Spleen (tissue), 13 donors: ENCODE data around the gene MTMR6. TPM values are rescaled to one million over a fixed set of nuclear protein-coding genes. Genes with fewer than 3 reads are reported as not detected.

Experiments used
- DNase-seq: peaks from one replicate; pipeline ENCODE4 v3.0.0-alpha.2; 2020
- H3K27ac ChIP-seq, 8 donors: fragments of 200-600 bp; sonication (generic) in 7 of 8; 1 replicate in 4 of 8; 2 replicates in 4 of 8; pipeline versions ENCODE4 v1.5.0 to v1.8.0; 2016 to 2021; ENCODE audit warnings: inconsistent platforms in 4 of 8, mild to moderate bottlenecking in 4 of 8, moderate library complexity in 1 of 8
- H3K27me3 ChIP-seq, 7 donors: fragments of 200-600 bp; sonication (generic) in 6 of 7; replicated peaks in 1 of 7; 1 replicate in 4 of 7; 2 replicates in 3 of 7; pipeline versions ENCODE4 v1.5.0 to v1.8.0; 2016 to 2021; ENCODE audit warnings: inconsistent platforms in 3 of 7, mild to moderate bottlenecking in 1 of 7
- H3K36me3 ChIP-seq, 6 donors: fragments of 200-600 bp; sonication (generic) in 5 of 6; 1 replicate in 4 of 6; 2 replicates in 2 of 6; pipeline versions ENCODE4 v1.5.0 to v1.8.0; 2016 to 2021; ENCODE audit warnings: inconsistent platforms in 2 of 6
- H3K4me1 ChIP-seq, 6 donors: fragments of 200-600 bp; sonication (generic) in 5 of 6; 1 replicate in 3 of 6; 2 replicates in 3 of 6; pipeline versions ENCODE4 v1.5.0 to v1.8.0; 2016 to 2021; ENCODE audit warnings: inconsistent platforms in 3 of 6
- H3K4me3 ChIP-seq, 8 donors: fragments of 200-600 bp; sonication (generic) in 7 of 8; 1 replicate in 4 of 8; 2 replicates in 4 of 8; pipeline versions ENCODE4 v1.5.0 to v1.8.0; 2016 to 2021; ENCODE audit warnings: inconsistent platforms in 4 of 8, mild to moderate bottlenecking in 4 of 8, moderate library complexity in 2 of 8
- H3K9me3 ChIP-seq, 8 donors: fragments of 200-600 bp; sonication (generic) in 7 of 8; 1 replicate in 4 of 8; 2 replicates in 4 of 8; pipeline versions ENCODE4 v1.5.0 to v1.8.0; 2016 to 2021; ENCODE audit warnings: inconsistent platforms in 4 of 8
- CTCF ChIP-seq, 11 experiments: fragments of 200-600 bp in 7 of 11; fragments of 450-650 bp in 4 of 11; sonication (generic) in 4 of 11; IDR thresholded peaks in 8 of 11; conservative IDR thresholded peaks in 3 of 11; 1 replicate in 7 of 11; 2 replicates in 4 of 11; pipeline versions ENCODE4 v1.4.0 to v1.8.0; 2016 to 2021; ENCODE audit warnings: antibody characterized with exemption in 11 of 11, inconsistent platforms in 4 of 11, mild to moderate bottlenecking in 1 of 11
- POLR2A ChIP-seq, 3 donors: fragments of 450-650 bp; IDR thresholded peaks; one replicate each; pipeline ENCODE4 v1.5.1; 2017; ENCODE audit warnings: antibody characterized with exemption in 3 of 3, mild to moderate bottlenecking in 1 of 3
- POLR2AphosphoS5 ChIP-seq, 3 donors: sonication (generic); formaldehyde crosslinking; IDR thresholded peaks; one replicate each; pipeline ENCODE4 v1.5.1; 2017; ENCODE audit warnings: antibody characterized with exemption in 3 of 3
- WGBS, 5 donors: extraction: QIAGEN DNeasy Blood & Tissue Kit in 3 of 5; methylation state at CpG; one replicate each; pipeline versions ENCODE4 v1.1.5 to v1.1.7; 2013 to 2018; 5-methylcytosine and 5-hydroxymethylcytosine counted together
- intact Hi-C: fragments of 100-400 bp; cut with DNase I; formaldehyde crosslinking; loops from one replicate; pipeline ENCODE4 v1.15.0; 2023; ENCODE audit warnings: low total_unique reads
- long read RNA-seq, 2 donors: transcript quantifications; one replicate each; lab custom pipeline, GENCODE V29; 2026
- polyA plus RNA-seq, 3 donors: library from polyadenylated mRNA; stranded (reverse); fragments of 200-250 nt; gene quantifications; one replicate each; pipeline ENCODE4 v1.2.1, GENCODE V29; 2013
- total RNA-seq, 7 donors: library from RNA; depleted of rRNA in 3 of 7; stranded (reverse); fragments of >200 nt in 3 of 7; fragmentation: NEBNext Ultra II Directional in 4 of 7; extraction: Animal tissue kit (Norgen Biotek cat#: 25700) in 4 of 7; gene quantifications; one replicate each; pipeline versions ENCODE4 v1.1.0 to v1.2.1, GENCODE V29; 2016 to 2021
- donor health status: healthy with polysubstance abuse.
- donor health status: DM: no; HTN: no; CAD: no; lungs with moderate emphysema.
- donor health status: DM: no; HTN: no; CAD: no.
- donor health status: Bipolar disorder and iron deficiency.
- donor health status: healthy.
- donor health status: DM: no; HTN: no; CAD: no.
- donor health status: DM: yes; HTN: yes; CAD: no.

MTMR6 gene
- total RNA-seq (10 to 100 TPM; 17.8 to 28.3 (median 23.7) TPM), polyA plus RNA-seq (1 to 10 TPM; 5.4 to 8.7 (median 6.3) TPM)
- long read RNA-seq, donor 1, full-length matches to known transcripts = 9 of 9 reads
- long read RNA-seq, donor 1, partial matches to known transcripts = 0 of 9 reads
- long read RNA-seq, donor 1, other reads (novel, unspliced or antisense) = 0 of 9 reads
- long read RNA-seq, donor 2, full-length matches to known transcripts = 6 of 6 reads
- long read RNA-seq, donor 2, partial matches to known transcripts = 0 of 6 reads
- long read RNA-seq, donor 2, other reads (novel, unspliced or antisense) = 0 of 6 reads

- peak within 1 kb of the TSS; percentile 67 to 94 (median 82) for H3K4me3 ChIP-seq
- no peaks in the 10 kb centered on the region for H3K9me3 ChIP-seq
- no peaks in the 10 kb centered on the region for H3K27me3 ChIP-seq
- intact Hi-C loops = no loop called here
- H3K4me1 ChIP-seq = peaks cover 4 to 48% (median 39%) of the 10 kb centered on the region in 6 donors
- H3K27ac ChIP-seq = peak within 1 kb of the TSS; percentile 89 to 99 (median 97)
- H3K36me3 ChIP-seq = peaks cover 0 to 5% (median 0%) of the 10 kb centered on the region in 6 donors
- TF ChIP-seq POLR2A (IDR thresholded peaks at IDR 0.05) (peak; percentile 24 to 81 (median 77)), CTCF (IDR thresholded peaks at IDR 0.05 in 8 of 11, conservative IDR thresholded peaks at IDR 0.05 in 3 of 11) (peak; percentile 99 to 100 (median 100)), POLR2AphosphoS5 (IDR thresholded peaks at IDR 0.05) (peak; percentile 92 to 96 (median 94))
- DNase-seq = peak; percentile 100
- 2 to 3% (median 2%) methylated on average over 48 to 65 of the region's 65 CpGs for WGBS, 5 donors
Measured at GRCh38 chr13:25286969-25287961, at the start of gene MTMR6. TSS of gene MTMR6 (minus strand) at chr13:25287488. CDS start at chr13:25287247, 241 bp downstream.

GRCh38 chr13:25335856-25336255 is 48.6 kb upstream of the MTMR6 start:
- TF ChIP-seq CTCF (IDR thresholded peaks at IDR 0.05 in 8 of 11, conservative IDR thresholded peaks at IDR 0.05 in 3 of 11) (no peak), POLR2A (IDR thresholded peaks at IDR 0.05) (no peak), POLR2AphosphoS5 (IDR thresholded peaks at IDR 0.05) (no peak)
- 71 to 88% (median 75%) methylated on average over 3 of the region's 3 CpGs for WGBS, 5 donors
- intact Hi-C loops = loop anchor here (10.0 kb wide), 1 partner anchor 71 kb away; no protein-coding TSS in a partner anchor
- Histone ChIP-seq H3K9me3 (no peaks in the 10 kb centered on the region), H3K27ac (no peak overlapping the region), H3K4me1 (no peaks in the 10 kb centered on the region), H3K27me3 (no peaks in the 10 kb centered on the region), H3K36me3 (peaks cover 0 to 100% (median 53%) of the 10 kb centered on the region in 6 donors), H3K4me3 (no peak overlapping the region)
- no peak for DNase-seq

- 96 to 100% (median 100%) methylated on average over 1 of the region's 1 CpG for WGBS, 5 donors
- no peak overlapping the region for H3K4me3 ChIP-seq
- DNase-seq = no peak
- intact Hi-C loops = loop anchor here (10.0 kb wide), 1 partner anchor 66 kb away; no protein-coding TSS in a partner anchor
- TF ChIP-seq POLR2A (IDR thresholded peaks at IDR 0.05) = no peak
- H3K4me1 ChIP-seq = no peaks in the 10 kb centered on the region
- H3K9me3 ChIP-seq = no peaks in the 10 kb centered on the region
- no peaks in the 10 kb centered on the region for H3K27me3 ChIP-seq
- H3K27ac ChIP-seq = no peak overlapping the region
- H3K36me3 ChIP-seq = peaks cover under 1 to 100% (median 79%) of the 10 kb centered on the region in 6 donors
Measured at GRCh38 chr13:25330541-25330940, 43.3 kb upstream of the MTMR6 start.

- WGBS, 5 donors = 94 to 100% (median 97%) methylated on average over 4 of the region's 4 CpGs
- TF ChIP-seq POLR2A (IDR thresholded peaks at IDR 0.05) (no peak), CTCF (IDR thresholded peaks at IDR 0.05 in 8 of 11, conservative IDR thresholded peaks at IDR 0.05 in 3 of 11) (no peak), POLR2AphosphoS5 (IDR thresholded peaks at IDR 0.05) (no peak)
- no peak for DNase-seq
Measured at GRCh38 chr13:25329706-25330105, 42.4 kb upstream of the MTMR6 start.

More at GRCh38 chr13:25329706-25330105, 42.4 kb upstream of the MTMR6 start:
- H3K27ac ChIP-seq = no peak overlapping the region
- H3K4me3 ChIP-seq = no peak overlapping the region
- no peaks in the 10 kb centered on the region for H3K27me3 ChIP-seq
- H3K36me3 ChIP-seq = peaks cover 2 to 100% (median 84%) of the 10 kb centered on the region in 6 donors
- intact Hi-C loops = loop anchor here (10.0 kb wide), 1 partner anchor 65 kb away; no protein-coding TSS in a partner anchor
- no peaks in the 10 kb centered on the region for H3K9me3 ChIP-seq
- H3K4me1 ChIP-seq = no peaks in the 10 kb centered on the region
